Measurements from ENCODE around the gene ZNF771.
A peak's percentile ranks its signal among the peaks of the same experiment; 100 is the strongest.

ZNF771 gene

DNA sequence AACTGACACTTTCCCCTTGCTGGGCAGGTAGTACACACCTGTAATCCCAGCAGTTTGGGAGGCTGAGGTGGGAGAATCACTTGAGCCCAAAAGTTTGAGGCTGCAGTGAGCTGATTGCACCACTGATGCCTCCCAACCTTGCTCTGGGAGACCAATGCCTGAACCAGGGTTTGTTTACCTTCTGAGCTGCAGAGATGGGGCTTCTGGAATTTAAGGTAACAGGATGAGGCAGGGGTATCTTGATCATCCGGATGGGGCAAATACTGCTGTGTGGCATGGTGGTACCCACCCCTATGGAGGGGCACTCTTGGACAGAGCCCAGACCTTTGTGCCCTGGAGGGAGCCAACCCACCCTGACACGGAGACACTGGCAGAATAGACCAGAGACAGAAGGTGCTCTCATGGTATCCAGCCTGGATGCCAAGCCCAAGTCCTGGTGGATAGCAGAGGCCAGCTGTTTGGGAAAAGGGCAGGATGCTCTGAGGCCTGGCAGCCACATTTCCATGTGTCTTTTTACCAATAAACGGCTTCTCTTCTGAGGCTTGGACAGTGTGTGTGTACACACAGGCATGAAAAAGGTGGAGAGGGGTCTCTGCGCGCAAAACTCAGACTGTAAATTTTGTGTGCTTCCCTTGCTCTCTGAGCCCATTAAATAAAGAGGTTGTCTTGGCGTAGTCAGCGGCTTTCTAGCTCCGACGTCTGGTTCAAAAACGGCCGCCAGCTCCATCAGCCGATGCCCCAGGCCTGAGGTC lies 7.8 kb upstream of the ZNF771 start:
- no peak for DNase-seq

DNA sequence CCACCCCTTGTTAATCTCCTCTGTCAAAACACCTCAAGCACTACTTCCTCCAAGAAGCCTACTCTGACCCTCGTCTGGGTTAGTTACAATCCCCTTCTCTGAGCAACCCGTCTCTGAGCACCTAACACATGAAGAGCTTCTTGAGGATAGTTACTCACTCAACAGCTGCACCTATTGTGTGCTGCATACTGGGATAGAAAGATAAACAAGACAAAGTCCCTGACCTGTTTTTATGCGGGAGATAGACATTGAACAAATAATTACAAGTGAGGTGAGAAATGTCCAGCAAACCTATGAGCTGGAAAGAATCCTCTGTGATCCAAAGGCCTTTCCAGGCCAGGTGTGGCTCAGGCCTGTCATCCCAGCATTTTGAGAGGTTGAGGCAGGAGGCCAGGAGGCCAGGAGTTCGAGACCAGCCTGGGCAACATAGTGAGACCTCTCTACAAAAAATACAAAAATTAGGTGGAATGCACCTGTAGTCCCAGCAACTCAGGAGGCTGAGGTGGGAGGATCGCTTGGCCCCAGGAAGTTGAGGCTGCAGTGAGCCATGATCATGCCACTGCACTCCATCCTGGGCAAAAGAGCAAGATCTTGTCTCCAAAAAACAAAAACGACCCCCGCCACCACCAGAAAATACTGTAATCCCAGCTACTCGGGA lies 5.5 kb upstream of the ZNF771 start:
- DNase-seq, result no peak

DNA sequence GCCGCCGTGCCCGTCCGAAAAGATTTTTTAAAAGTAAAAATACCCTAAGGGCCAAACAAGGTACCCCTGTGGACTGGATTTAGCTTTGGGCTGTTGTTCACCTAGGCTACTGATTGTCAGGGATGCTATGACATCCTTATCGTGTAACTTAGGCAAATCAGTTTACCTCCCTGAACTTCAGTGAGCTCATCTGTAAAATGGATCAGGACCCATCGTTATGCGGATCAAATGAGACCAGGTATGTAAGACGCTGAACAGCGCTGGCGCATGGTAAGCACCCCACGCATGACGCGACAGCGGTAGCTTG lies 658 bp upstream of the ZNF771 start:
- no peak for DNase-seq

DNA sequence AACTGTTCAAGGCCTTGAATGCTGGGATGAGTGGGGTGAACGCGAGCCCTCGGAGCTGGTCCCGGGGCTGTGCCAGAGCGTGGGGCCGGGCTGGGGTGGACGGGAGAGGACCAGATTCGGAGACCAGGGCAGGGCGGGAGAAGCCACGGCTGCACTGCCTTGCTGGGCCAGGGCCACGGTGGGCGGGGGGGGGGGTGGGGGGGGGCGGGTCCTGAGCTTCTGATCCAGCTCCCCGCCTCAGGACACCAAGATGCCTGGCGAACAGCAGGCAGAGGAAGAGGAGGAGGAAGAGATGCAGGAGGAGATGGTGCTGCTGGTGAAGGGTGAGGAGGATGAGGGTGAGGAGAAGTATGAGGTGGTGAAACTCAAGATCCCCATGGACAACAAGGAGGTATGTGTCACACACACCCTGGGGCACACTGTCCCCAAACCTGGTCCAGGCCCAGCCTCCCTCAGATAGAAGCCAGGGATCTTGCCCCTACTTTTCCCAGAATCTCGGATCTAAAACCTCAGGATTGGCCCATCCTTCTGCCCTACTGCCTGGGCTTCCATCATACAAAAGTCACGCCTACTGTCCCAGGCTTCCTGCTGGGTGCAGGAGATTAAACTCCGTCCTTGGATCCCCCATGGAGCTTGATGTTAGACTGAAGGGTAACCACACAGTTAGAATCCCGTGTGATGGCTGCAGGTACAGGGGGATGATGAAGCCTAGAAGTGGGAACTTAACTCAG lies 563 bp downstream of the ZNF771 start:
- no peak for DNase-seq

DNA sequence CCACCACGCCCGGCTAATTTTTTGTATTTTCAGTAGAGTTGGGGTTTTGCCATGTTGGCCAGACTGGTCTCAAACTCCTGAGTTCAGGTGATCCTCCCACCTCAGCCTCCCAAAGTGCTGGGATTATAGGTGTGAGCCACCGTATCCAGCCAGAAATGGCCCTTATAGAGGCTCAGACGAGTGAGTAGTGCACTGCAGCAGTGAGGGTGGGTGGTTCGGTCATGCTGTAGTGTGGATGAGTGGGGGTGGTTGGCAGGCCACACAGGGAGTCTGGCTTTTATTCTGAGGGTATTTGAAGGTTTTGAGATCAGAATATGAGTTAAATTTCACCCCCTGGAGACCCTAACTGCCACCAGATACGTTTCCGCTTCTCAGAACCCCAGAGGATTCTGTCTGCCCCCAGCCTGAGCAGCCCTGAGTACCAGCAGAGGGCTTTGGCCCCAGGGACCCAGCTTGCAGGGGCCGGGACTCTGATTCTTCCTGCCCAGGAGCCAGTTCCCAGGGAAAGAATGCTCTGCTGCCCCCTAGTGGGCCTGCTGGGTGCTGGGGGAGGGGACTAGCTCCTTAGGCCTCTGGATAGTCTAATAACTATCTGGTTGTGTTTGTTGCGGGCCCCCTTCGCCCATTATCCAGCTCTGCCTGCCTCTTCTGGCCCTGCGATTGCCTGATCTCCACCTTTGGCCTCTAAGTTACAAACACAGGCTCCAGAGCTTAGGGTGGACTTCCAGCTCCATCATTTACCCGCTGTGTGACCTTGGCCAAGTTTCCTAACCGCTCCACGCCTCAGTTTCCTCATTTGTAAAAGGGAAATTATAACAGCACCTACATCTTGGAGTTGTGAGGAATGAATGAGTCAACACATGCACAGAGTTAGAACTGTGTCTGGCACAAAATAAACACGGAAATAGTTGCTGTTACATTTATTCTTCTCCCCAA lies 2.0 kb downstream of the ZNF771 start:
- DNase-seq, result peak; percentile 83

DNA sequence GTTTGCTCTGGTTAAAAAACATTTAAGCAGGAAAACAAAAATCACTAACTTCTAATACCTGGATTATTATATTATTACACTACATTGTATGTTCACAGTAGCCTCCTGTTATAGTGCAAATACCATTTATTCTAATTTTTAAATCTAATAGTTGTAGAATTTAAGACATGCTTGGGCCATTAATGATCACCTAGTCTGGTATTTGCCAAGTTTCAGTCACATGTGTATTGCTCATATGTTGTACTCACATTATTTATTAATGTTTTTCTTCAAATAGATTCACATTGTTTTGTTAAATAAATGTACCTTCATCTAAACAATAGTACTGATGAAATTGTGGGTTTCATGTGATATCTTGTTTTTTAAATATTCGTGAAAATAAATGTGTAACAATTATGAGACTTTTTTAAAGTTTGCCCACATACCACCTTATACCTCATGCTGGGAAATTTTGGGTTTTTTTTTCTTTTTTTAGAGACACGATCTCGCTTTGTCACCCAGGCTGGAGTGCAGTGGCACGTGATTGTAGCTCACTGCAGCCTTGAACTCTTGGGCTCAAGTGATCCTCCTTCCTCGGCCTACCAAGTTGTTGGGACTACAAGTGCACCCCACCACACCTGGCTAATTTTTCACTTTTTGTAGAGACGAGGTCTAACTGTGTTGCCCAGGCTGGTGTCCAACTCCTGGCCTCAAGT lies 5.9 kb downstream of the ZNF771 start:
- DNase-seq, result no peak

DNA sequence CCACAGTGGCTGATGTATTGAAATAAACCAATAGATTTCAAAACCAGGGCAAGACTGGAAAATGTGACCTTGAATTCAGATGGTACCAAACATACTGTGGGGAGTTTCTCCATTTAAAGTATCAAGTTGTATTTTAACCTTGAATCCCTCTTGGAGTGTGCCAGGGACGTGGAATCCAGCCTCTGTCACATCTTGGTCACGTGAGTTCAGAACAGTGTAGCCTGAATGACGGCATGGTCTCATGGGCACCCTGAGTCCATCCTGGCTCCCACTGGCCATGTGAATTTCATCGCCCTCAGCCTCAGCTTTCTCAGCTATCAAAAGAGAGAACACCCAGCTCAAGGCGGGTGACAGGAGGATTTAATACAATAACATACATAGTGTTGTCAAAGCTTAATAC lies 6.8 kb downstream of the ZNF771 start:
- DNase-seq, result no peak

DNA sequence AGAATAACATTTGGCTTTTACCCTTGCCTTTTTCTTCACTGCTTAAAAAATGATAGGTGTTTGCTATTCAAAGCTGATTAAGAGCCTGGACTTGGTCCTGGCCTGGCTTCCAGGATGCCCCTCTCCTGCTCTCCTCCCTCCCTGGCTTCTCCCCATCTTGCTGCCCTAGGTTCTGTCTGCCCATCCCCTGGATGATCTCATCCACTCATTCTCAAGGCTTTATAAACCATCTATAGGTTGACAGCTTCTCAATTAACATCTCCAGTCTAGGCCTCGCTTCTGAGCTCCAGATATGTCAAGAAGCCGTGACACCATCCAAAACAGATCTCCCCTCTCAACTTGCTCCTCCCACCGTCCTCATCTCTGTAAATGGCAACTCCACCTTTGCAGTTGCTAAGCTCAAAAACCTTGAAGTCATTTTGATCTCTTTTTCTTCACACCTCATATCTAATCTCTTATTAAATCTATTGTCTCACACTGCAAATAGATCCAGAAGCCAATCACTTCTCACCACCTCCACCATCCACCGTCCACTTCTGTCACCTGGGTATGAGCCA lies 8.7 kb downstream of the ZNF771 start:
- DNase-seq, result no peak

DNA sequence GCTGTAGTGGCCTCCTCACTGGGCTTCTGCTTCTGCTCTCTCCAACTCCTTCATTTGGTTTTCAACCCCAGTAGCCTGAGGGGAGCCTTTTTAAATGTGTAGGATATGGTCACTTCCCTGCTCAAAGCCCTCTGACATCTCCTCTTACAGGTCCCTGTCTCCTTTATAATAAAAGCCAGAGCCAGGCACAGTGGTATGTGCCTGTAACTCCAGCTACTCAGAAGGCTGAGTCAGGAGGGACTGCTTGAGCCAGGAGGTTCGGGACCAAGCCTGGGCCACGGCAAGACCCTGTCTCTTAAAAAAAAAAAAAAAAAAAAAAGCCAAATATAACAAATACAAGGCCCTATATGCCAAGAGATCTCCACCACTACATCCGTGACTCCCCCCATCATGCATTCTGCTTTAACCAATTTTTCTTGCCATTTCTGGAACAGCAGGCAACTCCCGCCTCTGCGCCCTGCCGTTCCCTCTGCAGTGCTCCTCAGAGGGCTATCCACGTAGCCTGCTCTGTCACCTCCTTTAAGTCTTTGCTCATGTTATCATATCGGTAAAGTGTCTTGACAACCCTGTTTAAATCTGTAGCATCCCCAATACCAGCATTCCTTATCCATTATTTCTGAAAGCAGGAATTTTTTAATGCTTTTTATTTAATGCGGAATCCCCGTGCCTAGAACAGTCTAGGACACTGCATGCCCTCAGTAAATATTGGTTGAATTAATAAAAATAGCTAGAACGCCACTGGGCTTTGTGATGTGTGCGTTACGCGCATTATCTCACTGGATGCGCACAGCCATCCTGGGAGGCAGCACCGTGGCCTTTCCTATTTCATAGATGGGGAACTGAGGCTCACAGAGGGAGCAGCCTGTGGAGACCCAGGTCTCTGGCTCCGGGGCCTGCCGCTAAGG lies 9.5 kb downstream of the ZNF771 start:
- DNase-seq, result peak; percentile 2

DNA sequence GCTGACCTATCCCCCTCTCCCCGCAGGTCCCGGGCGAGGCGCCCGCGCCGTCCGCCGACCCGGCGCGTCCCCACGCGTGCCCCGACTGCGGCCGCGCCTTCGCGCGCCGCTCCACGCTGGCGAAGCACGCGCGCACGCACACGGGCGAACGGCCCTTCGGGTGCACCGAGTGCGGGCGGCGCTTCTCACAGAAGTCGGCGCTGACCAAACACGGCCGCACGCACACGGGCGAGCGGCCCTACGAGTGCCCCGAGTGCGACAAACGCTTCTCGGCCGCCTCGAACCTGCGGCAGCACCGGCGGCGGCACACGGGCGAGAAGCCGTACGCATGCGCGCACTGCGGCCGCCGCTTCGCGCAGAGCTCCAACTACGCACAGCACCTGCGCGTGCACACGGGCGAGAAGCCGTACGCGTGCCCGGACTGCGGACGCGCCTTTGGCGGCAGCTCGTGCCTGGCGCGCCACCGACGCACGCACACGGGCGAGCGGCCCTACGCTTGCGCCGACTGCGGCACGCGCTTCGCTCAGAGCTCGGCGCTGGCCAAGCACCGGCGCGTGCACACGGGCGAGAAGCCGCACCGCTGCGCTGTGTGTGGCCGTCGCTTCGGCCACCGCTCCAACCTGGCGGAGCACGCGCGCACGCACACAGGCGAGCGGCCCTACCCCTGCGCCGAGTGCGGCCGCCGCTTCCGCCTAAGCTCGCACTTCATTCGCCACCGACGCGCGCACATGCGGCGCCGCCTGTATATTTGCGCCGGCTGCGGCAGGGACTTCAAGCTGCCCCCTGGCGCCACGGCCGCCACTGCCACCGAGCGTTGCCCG lies 10.3 kb downstream of the ZNF771 start:
- peak; percentile 95 for DNase-seq

DNA sequence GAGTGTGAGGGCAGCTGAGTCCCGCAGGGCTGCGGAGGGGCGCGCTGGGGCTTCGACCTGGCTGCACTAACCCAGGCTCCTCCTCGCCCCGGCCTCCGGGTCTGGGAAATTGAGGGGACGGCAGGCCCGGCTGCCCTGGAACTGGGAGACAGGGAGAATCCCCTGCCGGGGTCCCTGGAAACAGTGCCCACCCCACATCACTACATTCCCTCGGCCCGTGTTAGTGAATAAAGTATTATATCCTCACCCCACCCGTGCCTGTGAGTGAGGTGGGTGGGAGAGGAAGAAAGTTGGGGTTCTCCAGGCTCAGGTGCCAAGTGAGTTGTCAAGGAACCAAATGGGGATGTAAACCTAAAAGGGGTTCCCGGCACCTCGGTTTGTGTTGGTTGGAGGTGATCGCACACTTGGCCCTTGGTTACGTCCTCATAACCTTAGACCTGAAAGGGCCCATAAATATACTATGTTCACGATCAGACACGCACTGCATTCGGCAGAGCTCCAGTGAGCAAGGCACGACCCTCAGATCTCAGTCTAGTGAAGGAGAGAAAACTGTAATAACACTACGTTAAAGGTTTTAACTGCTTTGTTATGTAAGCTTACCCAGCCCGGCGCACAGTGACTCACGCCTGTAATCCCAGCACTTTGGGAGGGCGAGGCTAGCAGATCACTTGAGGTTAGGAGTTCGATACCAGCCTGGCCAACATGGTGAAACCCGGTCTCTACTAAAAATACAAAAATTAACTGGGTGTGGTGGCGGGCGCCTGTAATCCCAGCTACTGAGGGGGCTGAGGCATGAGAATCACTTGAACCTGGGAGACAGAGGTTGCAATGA lies 11.2 kb downstream of the ZNF771 start:
- DNase-seq, result no peak

DNA sequence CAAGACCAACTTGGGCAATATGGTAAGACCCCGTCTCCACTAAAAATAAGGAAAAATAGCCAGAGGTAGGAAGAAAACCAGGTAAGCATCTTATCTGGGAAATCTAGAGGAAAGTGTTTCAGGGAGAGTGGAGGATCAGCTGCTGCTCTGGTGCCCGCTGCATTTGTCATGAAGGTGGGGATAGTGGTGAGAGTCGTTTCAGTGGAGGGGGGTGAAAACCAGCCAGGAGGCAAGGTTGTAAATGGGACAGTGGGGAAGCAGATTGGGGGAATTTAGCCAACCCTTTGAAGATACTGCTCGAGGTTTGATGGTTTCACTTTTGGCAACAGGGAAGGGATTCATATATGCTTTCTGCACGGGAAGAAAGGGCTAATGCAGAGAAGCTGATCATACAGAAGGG lies 13.6 kb downstream of the ZNF771 start:
- DNase-seq, result no peak

DNA sequence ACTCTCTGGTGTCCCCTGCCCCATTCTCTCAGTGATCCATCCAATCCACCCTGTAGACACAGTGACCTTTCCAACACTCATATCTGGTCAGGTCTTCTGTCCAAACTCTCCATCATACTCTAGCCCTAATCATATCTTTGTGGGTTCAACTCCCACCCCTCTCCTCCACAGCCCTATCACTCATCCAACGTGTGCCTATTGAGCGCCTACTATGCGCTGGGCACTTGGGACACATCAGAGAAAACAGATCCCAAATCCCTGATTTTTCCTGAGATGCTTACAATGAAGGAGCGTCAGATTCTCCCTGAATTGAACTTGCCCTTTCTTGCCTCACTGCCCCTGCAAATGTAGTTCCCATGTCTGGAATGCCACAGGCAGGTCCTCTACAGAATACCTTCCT lies 20.6 kb downstream of the ZNF771 start:
- DNase-seq, result no peak

DNA sequence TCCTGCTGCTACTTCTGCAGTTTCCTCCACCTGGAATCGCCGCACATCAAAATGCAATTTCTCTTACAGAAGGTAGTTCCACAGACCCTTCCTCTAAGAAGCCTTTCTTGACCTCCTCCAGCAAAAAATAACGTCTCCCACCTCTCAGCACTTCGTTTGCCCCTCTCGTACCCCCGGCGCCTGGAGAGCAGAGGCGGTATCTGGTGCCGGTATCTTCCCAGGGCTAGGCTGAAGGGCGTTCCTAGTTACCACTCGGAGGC lies 21.9 kb downstream of the ZNF771 start:
- DNase-seq, result no peak

DNA sequence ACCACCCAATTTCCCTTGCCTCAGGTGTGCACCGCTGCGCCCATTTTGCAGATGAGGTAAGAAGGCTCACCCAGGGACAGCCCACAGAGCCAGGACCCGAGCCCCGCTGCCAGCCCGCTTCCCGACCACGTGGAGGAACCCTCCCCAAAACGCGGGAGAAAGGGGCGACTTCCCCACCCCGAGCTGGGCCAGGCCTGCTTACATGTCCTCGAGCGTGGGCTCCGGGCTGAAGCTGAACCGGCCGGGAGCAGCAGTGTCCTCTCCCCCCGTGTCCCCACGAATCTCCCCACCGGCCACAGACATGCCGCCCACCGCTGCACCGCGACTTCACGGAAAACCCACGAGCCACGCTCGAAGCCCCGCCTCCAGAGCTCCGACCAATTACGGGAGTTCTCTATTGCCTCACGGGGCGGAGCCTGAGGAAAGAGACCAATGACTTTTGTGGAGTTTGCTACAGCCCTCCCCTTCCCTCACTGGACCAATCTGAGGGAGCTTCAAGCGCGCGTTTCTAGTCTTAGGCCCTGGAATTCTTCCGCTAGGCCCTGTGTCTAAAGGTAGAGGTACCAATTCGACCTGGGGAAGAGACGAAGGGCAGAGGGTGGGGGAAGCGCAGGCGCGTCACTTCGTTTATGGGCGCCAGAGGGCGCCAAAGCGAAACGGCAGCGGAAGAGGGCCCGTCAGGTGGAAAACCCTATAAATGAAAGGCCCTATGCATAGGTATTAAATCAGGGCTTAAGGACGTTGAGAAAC lies 22.4 kb downstream of the ZNF771 start, which contains the start of gene DCTPP1:
DCTPP1 (minus strand) TSS at position 353 of the 750 bp plus-strand sequence; CDS start at position 303, 50 bp downstream.
- DNase-seq, result peak; percentile 100

DNA sequence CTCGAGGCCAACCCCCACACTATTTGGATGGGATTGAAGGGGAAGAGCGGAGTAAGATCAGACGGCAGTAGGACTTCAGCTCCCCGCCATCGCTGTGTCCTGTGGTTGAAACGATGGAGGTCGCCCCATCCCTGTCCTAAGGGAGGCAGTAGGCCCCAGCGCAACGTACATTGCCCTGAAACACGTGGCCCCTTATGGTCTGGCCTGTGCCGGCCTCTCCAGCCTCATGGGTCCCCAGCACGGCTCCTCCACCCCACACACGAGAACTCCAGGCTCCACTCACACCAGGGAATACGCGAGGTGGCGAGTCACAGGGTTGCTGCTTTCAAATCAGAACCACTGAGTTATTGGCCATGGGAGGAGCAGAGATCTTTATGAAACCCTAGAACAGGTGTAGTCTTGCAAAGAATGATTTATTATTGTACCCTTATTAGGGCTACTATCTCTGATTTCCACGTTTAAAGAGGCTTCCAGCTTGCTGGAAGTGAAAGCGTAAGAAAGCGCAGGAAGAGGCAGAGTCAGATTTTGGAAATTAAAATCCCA lies 23.1 kb downstream of the ZNF771 start:
- no peak for DNase-seq

DNA sequence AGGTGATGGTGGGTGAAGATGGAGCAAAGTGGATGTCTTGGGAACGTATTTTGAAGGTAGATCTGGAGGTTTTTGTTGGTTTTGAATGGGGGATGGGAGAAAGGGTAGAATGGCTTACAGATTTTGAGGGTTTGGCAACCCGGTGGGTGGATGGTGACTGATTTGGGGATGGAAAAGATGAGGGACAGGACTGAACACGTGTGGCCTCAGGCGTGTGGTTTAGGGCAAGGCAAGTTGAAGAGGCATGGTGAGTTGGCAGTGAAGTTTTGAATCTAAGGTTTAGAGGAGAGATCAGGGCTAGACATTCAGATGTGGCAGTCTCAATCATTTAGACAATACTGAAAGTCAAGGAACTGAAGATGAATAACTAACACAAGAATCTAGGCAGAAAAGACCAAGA lies 27.4 kb downstream of the ZNF771 start:
- no peak for DNase-seq

DNA sequence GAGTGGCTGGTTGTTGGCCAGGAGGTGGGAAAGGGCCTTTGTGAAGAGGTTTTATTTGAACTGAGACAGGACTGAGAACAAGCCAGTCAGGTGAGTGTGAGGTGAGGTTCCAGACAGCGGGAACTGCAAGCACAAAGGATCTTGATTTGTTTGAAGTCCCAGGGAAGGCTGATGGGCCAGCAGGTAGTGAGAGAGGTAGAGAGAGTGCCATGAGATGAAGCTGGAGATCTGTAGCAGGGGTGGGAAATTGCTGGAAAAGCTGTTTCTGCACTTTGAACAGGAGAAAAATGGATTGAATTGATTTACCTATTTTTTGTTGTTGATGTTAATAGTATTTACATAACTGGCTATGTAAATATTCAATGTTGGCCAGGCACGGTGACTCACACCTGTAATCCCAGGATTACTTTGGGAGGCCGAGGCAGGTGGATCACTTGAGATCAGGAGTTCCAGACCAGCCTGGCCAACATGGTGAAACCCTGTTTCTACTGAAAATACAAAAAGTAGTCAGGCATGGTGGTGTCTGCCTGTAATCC lies 30.2 kb downstream of the ZNF771 start:
- no peak for DNase-seq

Data from NCI-H1092 (cell line).